HG02642 (cell line): ENCODE data around the gene SHC2.
"Not testable (repeated sequence)": the region's sequence is repeated elsewhere in the genome, so short reads cannot be mapped to it uniquely, and the experiment has no call there.

Source experiments
- ATAC-seq: cut with Tn5 transposase; IDR thresholded peaks from one replicate; pipeline ENCODE4 v1.9.1; 2021; ENCODE audit warnings: mild to moderate bottlenecking; ENCODE audit not compliant: unreplicated experiment, poor library complexity

SHC2 gene

GRCh38 chr19:493391-494170, 32.7 kb upstream of the SHC2 start:
- no peak for ATAC-seq

DNA sequence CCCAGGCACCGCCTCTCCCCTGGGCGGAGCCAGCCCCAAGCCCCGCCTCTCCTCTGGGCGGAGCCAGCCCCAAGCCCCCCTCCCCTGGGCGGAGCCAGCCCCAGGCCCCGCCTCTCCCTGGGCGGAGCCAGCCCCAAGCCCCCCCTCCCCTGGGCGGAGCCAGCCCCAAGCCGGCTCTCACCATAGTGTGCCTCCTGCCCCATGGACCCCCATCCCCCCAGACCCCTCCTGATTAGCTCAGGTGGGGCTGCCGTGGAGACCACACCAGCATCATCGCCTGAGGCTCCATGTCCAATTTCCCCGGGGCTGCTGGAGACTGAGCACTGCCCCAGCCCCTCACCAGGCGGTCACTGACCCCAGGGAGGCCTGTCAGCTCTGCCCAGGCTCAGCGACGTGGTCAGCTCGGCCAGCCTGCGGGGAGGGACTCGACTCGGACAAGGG, 31.3 kb upstream of the SHC2 start:
- ATAC-seq = no peak

DNA sequence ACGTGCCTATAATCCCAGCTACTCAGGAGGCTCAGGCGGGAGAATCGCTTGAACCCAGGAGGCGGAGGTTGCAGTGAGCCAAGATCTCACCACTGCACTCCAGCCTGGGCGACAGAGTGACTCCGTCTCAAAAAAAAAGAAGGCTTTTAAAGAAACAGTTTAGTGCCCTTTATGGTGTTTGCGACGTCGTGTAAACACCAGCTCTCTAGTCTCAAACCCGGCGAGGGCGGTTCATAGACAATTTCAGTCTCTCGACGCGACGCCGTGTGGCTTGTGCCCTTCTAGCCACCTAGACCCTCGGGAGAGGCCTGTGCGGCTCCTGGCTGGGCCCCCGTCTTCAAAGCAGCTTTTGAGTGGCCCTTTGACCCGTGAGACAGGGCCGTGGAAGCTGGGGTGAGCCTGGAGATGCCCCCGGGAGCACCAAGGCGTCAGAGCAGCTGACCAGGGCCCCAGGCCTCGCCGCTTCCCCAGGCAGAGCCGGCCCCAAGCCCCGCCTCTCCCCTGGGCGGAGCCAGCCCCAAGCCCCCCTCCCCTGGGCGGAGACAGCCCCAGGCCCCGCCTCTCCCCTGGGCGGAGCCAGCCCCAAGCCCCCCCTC, 30.4 kb upstream of the SHC2 start:
- no peak for ATAC-seq

DNA sequence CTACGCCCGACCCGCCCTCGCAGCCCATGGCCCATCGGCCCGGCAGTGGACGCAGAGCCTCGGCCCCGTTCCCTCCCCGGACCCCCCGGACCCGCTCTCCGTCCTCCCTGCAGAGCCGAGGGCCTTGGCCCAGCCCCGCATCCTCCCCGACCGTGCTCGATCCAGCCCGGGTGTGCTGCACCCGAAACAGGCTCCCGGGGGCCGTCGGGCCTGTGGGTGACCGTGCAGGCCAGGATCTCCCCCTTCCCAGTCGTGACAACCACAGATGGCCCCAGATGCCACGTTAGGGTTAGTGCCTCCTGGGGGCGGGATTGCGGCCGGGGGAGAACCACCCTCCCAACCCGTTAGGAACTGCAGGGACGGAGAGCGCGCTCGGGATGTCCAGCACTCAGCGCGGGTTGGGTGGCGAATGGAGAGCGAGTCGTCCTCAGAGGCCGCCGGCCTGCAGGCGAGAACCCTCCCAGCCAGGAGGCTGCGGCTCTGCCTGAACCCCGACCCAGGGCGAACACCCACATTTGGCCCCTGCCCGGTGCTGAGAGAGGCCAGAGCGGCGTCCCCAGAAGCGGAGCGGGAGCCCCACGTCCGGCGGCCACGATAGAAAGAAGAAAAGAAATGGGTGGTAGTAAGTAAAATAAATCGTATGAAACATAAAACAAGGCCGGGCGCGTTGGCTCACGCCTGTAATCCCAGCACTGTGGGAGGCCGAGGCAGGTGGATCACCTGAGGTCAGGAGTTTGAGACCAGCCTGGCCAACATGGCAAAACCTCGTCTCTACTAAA, 28.8 kb upstream of the SHC2 start:
- no peak for ATAC-seq

DNA sequence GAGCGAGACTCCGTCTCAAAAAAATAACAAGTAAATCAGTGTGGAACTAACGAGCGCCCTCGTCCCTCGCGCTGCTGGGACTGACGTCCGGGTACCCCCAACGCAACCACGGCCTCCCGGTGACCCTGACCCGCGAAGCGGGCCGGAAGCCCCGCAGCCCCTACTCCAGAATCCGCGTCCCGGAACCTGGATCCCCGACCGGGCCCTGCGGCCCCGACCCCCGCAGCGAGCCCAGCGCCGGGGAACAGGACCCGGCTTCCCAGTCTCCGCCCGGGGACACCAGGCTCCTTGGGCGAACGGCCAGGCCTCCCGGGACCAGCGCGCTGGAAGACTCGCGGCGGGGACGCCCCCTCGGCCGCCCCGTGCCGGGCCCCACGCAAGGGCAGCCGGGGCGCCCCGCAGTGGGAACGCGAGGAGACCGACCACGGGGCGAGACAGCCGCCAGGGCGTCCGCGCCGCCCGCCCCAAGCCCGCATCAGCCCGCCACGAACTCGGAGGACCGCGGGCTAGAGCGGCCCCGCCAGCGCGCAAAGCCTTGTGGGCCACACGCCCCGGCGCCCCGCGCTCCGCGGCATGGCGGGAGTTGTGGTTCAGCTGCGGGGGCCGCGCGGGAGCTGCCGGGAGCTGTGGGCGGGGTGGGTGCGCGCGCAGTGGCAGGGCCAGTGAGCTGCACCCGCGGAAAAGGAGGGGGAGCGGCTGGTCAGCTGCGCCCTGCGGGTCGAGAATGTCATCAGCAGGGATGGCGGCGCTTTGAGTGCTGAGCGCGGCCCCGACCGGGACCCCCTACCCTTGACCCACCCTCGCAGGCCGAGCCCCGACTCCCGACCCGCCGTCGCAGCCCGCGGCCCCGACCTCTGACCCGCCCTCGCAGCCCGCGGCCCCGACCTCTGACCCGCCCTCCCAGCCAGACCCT, 27.9 kb upstream of the SHC2 start:
- peak; percentile 78 for ATAC-seq

DNA sequence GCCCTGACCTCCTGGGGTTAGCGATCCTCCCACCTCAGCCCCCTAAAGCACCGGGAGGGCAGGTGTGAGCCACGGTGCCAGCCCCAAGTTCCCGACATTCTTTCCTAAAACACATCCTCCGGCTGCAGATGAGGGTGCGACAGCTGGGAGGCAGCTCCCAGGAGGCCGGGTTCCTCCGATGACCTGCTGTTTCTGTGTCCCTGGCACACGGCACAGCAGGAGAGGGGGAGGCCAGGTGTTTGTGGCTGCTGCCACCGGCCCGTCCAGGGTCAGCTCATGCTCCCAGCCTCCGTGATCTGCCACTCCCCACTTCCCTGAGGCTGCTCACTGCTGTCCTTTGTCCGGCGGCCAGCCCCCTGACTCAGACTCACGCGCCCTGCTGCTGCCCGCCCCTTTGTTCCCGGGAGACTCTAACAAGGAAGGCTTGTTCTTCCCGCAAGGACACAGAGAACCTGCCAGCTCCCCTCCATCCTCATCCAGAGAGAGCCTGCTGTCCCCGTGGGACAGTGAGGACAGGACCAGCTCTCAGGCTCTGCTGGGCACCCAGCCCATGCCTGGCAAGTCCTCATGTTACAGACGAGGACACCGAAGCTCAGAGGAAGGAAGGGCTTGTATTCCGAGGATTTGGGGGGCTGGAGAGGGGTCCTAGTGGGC, 24.9 kb upstream of the SHC2 start:
- no peak for ATAC-seq

- no peak for ATAC-seq
Measured at GRCh38 chr19:485077-485476, 24.2 kb upstream of the SHC2 start.

DNA sequence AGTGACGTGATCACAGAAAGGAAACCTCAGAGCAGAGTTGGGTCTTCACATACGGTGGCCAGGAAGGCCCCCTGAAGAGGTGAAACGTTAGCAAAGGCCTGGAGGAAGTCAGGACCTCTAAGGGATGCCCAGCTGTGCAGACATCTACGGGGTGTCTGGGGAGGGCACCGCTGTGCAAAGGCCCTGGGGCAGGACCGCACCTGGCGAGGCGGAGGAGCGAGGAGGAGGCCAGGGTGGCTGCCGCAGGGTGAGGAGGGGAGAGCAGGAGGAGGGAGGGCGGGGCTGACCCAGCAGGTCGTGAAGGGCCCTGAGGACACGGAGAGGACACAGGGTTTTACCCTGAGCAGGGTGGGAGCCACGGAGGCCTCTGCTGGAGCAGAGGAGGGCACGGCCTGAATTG, 23.7 kb upstream of the SHC2 start:
- ATAC-seq = no peak

DNA sequence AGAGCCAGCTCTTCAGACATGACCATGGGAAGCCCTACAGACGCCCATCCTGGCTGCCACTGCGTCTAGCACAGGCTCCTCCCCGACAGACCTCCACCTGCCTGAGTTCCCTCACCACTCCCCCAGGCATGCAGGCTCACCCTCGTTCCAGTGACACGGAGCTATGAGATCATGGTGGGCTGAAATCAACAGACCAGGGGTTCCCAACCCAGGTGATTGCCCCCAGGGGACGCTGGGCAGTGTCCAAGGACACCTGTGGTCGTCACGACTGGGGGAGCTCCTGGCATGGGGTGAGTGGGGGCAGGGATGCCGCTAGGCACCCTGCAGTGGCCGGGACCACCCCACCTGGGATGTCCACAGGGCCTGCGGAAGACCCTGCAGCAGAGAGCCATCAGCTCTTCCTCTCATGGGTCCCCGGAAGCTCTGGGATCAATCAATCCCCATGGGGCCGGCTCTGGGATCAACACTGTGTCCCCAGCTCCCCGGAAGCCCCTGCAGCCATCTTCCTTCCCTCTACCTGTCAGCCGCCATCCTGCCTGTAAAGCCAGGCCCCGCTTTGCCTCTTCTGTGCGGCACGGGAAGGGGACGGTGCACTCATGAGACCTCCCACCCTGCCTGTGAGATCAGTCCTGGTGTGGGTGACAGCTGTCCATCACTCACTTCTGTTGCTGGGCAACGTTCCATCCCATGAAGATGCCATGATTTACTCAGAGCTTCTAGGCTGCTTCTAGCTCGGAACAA, 22.7 kb upstream of the SHC2 start:
- no peak for ATAC-seq

GRCh38 chr19:482186-483041, 21.6 kb upstream of the SHC2 start:
- ATAC-seq = no peak

DNA sequence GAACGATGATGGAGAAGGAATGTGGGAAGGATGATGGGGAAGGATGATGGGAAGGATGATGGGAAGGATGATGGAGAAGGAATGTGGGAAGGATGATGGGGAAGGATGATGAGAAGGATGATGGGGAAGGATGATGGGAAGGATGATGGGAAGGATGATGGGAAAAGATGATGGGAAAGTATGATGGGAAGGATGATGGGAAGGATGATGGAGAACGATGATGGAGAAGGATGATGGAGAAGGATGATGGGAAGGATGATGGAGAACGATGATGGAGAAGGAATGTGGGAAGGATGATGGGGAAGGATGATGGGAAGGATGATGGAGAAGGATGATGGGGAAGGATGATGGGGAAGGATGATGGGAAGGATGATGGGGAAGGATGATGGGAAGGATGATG, 20.3 kb upstream of the SHC2 start:
- not testable (repeated sequence) for ATAC-seq

GRCh38 chr19:480016-480855, 19.4 kb upstream of the SHC2 start:
- no peak for ATAC-seq

DNA sequence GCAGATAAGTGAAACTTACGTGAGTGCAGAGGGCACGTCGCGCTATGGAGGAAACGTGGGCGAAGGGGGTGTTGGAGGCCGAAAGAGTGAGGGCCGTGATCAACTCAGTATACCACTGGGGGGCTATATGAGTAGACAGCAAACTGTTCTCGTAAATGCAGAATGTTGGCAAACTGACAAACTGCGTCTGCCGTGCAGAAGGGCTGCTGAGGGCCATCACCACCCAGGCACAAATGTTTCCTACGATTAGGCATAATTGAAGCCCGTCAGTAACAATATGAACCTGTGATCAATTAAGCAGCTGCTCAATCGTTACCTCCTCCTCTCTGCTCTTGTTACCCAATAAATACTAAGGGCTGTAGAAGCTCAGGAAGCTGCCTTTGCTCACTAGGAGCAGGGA, 18.1 kb upstream of the SHC2 start:
- ATAC-seq = no peak

DNA sequence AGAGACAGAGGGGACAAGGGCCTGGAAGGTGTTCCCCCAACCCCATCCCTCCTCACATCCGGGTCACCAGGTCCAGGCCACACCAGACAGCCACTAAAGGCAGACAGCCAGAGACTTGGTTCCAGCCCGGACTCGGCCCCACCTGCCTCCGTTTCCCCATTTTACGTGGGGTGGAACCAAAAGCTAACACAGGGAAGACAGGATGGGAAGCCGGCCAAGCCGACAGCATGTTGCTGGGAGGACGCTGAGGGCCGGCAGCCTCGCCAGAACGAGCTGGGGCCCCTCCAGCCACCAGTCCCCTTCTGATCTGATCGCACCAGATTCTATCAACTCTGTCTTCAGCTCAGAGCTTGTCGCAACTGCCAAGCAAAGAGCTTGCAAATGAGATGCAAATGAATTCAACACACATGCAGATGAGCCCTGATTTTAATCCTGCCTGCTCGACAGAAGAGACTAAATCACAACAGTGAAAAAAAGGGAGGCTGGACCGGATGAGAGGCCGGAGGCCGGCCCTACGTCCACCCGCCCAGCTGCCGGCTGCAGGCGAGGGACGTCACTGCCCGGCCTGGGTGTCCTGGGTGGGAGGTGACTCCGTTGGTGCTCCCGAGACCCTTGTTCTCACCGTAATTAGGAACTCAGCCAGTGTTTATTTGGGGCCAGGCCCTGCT, 17.5 kb upstream of the SHC2 start:
- no peak for ATAC-seq

DNA sequence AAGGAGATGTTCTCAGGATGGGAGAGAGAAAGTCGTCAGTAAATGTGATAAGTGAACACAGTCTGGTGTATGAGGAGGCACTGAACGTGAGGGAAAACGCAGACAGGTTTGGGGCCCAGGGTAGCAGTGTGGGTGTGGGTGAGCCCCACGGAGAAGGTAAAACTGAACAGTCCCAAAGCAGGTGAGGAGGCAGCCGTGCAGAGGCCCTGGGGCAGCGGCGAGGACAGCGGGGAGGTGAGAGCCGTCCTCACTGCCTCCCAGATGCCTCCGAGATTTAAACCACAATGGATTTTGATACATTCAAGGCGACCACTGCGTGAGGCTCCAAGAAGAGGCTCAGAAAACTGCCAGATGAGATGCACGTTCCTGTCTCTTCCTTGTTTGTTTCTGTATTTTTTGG, 14.5 kb upstream of the SHC2 start:
- no peak for ATAC-seq

DNA sequence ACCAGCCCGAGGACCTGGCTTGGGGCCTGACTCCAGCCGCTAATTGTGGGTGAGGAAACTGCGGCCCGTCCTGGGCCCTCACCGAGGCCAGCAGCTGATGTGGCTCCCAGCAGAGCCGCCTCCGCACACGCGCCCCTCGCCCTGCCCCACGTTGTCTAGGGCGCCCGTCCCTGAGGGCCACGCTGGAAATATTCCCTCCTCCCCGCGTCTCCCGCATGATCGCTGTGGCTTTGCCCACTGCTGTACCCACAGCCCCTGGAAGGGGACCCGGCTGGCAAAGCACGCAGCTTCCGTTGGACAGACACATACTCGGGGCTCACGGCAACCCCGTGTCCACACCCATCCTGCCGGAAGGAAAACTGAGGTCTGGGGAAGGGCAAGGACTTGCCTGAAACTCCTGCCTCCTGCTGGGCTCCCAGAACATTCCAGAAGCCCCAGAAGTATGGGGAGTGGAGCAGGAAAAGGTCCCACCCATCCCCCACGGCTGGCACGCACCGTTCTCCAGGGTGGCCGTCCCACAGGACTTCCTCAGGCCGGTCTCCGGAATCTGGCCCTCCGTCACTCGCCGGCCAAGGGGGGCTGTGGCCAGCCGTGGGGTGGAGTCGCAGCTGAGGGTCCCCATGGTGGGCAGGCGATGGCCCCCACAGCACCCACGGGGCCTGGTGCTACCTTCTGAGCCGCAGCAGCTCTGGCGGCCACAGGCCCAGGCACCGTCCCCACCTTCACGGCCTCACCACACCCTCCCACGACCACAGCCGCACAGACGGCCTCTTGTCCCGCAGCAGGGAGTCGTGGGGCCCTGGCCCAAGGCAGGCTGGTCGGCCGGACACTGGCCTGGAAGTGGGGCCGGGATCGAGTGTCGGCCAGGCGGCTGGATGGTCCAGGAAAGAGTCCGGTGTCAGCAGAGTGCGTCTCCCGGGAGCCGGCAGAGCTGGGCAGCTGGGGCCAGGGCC, 13.6 kb upstream of the SHC2 start:
- no peak for ATAC-seq
